Adrenal gland (tissue), 12 donors: ENCODE measurements around the gene INPP5A. TPM values are rescaled to one million over a fixed set of nuclear protein-coding genes. Genes with fewer than 3 reads are reported as not detected.

Experiments used
- DNase-seq, 7 donors: peaks; one replicate each; pipeline ENCODE4 v3.0.0-alpha.2; 2019 to 2020
- H3K27ac ChIP-seq, 5 donors: fragments of 200-600 bp; sonication (generic) in 4 of 5; 1 replicate in 3 of 5; 2 replicates in 2 of 5; pipeline versions ENCODE4 v1.5.1 to v1.8.0; 2016 to 2020; ENCODE audit warnings: mild to moderate bottlenecking in 1 of 5
- H3K27me3 ChIP-seq: fragments of 200-600 bp; 2 replicates; pipeline ENCODE4 v1.8.0; 2021
- H3K36me3 ChIP-seq, 2 donors: fragments of 200-600 bp; replicated peaks in 1 of 2; 1 replicate in 1 of 2; 2 replicates in 1 of 2; pipeline versions ENCODE4 v1.5.1 to v1.8.0; 2018 to 2022
- H3K4me1 ChIP-seq, 2 donors: fragments of 200-600 bp; replicated peaks in 1 of 2; 1 replicate in 1 of 2; 2 replicates in 1 of 2; pipeline versions ENCODE4 v1.5.1 to v1.8.0; 2018 to 2021
- H3K4me3 ChIP-seq, 4 donors: fragments of 200-600 bp; sonication (generic) in 3 of 4; one replicate each; pipeline ENCODE4 v1.5.1; 2016 to 2018
- H3K9me3 ChIP-seq, 3 donors: fragments of 200-600 bp; sonication (generic) in 1 of 3; replicated peaks in 1 of 3; 1 replicate in 2 of 3; 2 replicates in 1 of 3; pipeline versions ENCODE4 v1.5.1 to v1.8.0; 2016 to 2021
- CTCF ChIP-seq, 6 experiments: fragments of 450-650 bp in 4 of 6; fragments of 200-600 bp in 2 of 6; sonication (generic) in 1 of 6; IDR thresholded peaks; 1 replicate in 5 of 6; 2 replicates in 1 of 6; pipeline versions ENCODE4 v1.5.1 to v1.8.0; 2016 to 2021; ENCODE audit warnings: antibody characterized with exemption in 6 of 6, mild to moderate bottlenecking in 2 of 6, moderate library complexity in 1 of 6
- POLR2A ChIP-seq, 2 donors: fragments of 450-650 bp; IDR thresholded peaks; one replicate each; pipeline ENCODE4 v1.6.1; 2017; ENCODE audit warnings: antibody characterized with exemption in 2 of 2, mild to moderate bottlenecking in 2 of 2, moderate library complexity in 1 of 2
- WGBS, 4 donors: extraction: QIAGEN DNeasy Blood & Tissue Kit in 2 of 4; methylation state at CpG; one replicate each; pipeline versions ENCODE4 v1.1.5 to v1.1.7; 2013 to 2017; 5-methylcytosine and 5-hydroxymethylcytosine counted together
- intact Hi-C, 2 donors: fragments of 100-400 bp; cut with DNase I; formaldehyde crosslinking; loops; one replicate each; pipeline versions ENCODE4 v1.14.1 to v1.15.0; 2022 to 2023
- polyA plus RNA-seq, 3 donors: library from polyadenylated mRNA; stranded (reverse); fragments of 200-250 nt in 2 of 3; fragments of 350-450 nt in 1 of 3; fragmentation: Illumina TruSeq in 1 of 3; extraction: RNeasy Lipid Tissue Mini Kit (QIAGEN cat#74804) in 1 of 3; gene quantifications; one replicate each; pipeline ENCODE4 v1.2.3, GENCODE V29; 2013 to 2014
- total RNA-seq, 9 donors: library from RNA; depleted of rRNA in 4 of 9; stranded (reverse); fragments of >200 nt in 4 of 9; fragments of 120-200 nt in 1 of 9; fragmentation: NEBNext Ultra II Directional in 1 of 9; extraction: Animal tissue kit (Norgen Biotek cat#: 25700) in 1 of 9; gene quantifications; one replicate each; pipeline versions ENCODE4 v1.1.0 to v1.2.4, GENCODE V29; 2013 to 2023
- donor health status: healthy with polysubstance abuse.
- donor health status: Bipolar disorder and iron deficiency.
- donor health status: DM: yes; HTN: yes; CAD: no.
- donor health status: DM: no; HTN: no; CAD: no.
- donor health status: DM: no; HTN: no; CAD: no.
- donor health status: DM: yes; HTN: yes; CAD: no.

INPP5A gene
- total and polyA plus RNA-seq, 12 donors = 13.5 to 62.9 (median 37.5) TPM

- no peaks in the 10 kb centered on the region for H3K4me1 ChIP-seq
- 95 to 99% (median 97%) methylated on average over 14 of the region's 14 CpGs for whole genome bisulfite sequencing, 4 donors
- peaks cover 0 to 7% of the 10 kb centered on the region in 2 donors for H3K36me3 ChIP-seq
- TF ChIP-seq CTCF (IDR thresholded peaks at IDR 0.05) = no peak
- no peak for TF ChIP-seq POLR2A (IDR thresholded peaks at IDR 0.05)
- DNase-seq = no peak
- H3K27me3 ChIP-seq = no peaks in the 10 kb centered on the region
- peaks cover 0 to 4% (median 0%) of the 10 kb centered on the region in 3 donors for H3K9me3 ChIP-seq
- no peak overlapping the region for H3K27ac ChIP-seq
- no peak overlapping the region for H3K4me3 ChIP-seq
- intact Hi-C loops = no loop called here
Measured at GRCh38 chr10:132707121-132707775, 169.7 kb downstream of the INPP5A start.

DNA sequence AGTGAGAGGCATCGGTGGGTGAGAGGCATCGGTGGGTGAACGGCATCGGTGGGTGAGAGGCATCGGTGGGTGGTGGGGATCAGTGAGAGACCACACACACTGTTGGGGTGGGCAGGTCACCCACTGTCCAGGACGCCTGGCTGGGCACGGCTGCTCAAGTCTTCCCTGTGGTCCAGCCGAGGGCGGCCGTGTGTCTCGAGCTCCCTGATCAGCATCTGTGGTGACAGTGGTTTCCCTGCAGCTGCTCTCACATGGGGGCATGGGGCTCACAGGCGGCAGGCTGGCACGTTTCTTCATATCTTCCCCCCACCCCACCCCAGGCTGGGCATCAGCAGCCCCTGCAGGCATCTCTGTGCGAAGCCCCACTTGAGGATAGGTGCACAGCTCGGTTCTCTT is 170.2 kb downstream of the INPP5A start:
- DNase-seq = no peak
- Histone ChIP-seq H3K27me3 (no peaks in the 10 kb centered on the region), H3K9me3 (peaks cover 0 to 4% (median 0%) of the 10 kb centered on the region in 3 donors)

GRCh38 chr10:132708441-132708840 is 170.9 kb downstream of the INPP5A start:
- no peak for TF ChIP-seq POLR2A (IDR thresholded peaks at IDR 0.05)
- TF ChIP-seq CTCF (IDR thresholded peaks at IDR 0.05) = no peak
- intact Hi-C loops = no loop called here
- 94 to 98% (median 94%) methylated on average over 14 to 15 of the region's 15 CpGs for WGBS, 4 donors
- Histone ChIP-seq H3K9me3 (peaks cover 0 to 4% (median 0%) of the 10 kb centered on the region in 3 donors), H3K27me3 (no peaks in the 10 kb centered on the region), H3K27ac (no peak overlapping the region), H3K4me3 (no peak overlapping the region), H3K36me3 (peaks cover 0 to 7% of the 10 kb centered on the region in 2 donors), H3K4me1 (no peaks in the 10 kb centered on the region)
- no peak for DNase-seq

More for the DNA sequence above, 170.2 kb downstream of the INPP5A start:
- intact Hi-C loops = no loop called here
- Histone ChIP-seq H3K27ac (no peak overlapping the region), H3K4me1 (no peaks in the 10 kb centered on the region), H3K36me3 (peaks cover 0 to 7% of the 10 kb centered on the region in 2 donors), H3K4me3 (no peak overlapping the region)
- 95 to 99% (median 96%) methylated on average over 7 to 15 of the region's 15 CpGs for WGBS, 4 donors
- TF ChIP-seq CTCF (IDR thresholded peaks at IDR 0.05) (no peak), POLR2A (IDR thresholded peaks at IDR 0.05) (no peak)

DNA sequence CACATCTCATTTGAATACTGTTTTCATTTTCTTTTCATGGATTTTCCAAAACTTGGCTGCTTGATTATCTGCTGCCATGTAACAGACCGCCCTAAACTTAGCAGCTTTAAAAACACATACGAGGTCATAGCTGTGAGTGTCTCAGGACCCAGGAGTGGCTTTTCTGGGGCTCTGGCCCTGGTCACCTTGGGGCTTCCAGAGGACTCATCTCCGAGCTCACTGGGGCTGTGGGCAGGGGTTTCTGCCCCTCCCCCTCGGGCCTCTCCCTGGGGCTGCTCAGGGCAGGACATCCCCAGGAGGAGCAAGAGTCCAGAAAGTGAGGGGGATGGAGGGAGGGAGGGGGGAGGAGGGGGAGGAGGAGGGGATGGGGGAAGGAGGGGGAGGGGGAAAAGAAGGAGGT is 171.3 kb downstream of the INPP5A start:
- TF ChIP-seq POLR2A (IDR thresholded peaks at IDR 0.05) = no peak
- TF ChIP-seq CTCF (IDR thresholded peaks at IDR 0.05) = no peak
- no peaks in the 10 kb centered on the region for H3K4me1 ChIP-seq
- DNase-seq = no peak
- WGBS, 4 donors = 83 to 93% (median 89%) methylated on average over 3 to 4 of the region's 4 CpGs
- no peaks in the 10 kb centered on the region for H3K27me3 ChIP-seq
- no peak overlapping the region for H3K4me3 ChIP-seq
- intact Hi-C loops = no loop called here
- peaks cover 0 to 10% of the 10 kb centered on the region in 2 donors for H3K36me3 ChIP-seq
- H3K9me3 ChIP-seq = peaks cover 0 to 4% (median 0%) of the 10 kb centered on the region in 3 donors
- no peak overlapping the region for H3K27ac ChIP-seq
